ENCODE results near the gene MIGA2. TPM values are rescaled to one million over a fixed set of nuclear protein-coding genes. Genes with fewer than 3 reads are reported as not detected.

The MIGA2 gene
- total and polyA plus RNA-seq, 2 experiments from 2014 or later, result 19.3 to 47.8 TPM

DNA sequence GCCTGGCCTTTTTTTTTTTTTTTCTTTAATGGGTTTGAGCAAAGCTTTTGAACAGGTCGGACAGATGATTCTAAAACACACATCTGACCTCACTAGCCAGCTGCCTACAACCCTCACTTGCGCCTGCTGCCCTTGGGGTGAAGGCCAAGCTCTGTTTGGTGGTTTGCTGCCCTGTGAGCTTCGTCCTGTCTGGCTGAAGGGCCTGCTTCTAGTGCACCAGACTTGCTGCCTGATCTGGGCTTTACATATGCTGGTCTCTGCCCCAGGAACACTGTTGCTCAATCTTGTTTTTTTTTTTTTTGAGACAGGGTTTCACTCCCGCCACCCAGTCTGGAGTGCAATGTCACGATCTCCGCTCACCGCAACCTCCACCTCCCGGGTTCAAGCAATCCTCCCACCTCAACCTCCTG is 28.1 kb downstream of the MIGA2 start:
- H3F3A ChIP-seq (replicated peaks; ENCODE audit: low read depth), result no peaks in the 10 kb centered on the region
- no peak overlapping the region for H2AFZ ChIP-seq
- no peak overlapping the region for H3K4me3 ChIP-seq
- no peak overlapping the region for H3K4me2 ChIP-seq
- Mint-ChIP-seq H3K27me3 (ENCODE audit: insufficient read depth, low read depth, poor library complexity) (peaks cover 3% of the 10 kb centered on the region), H3K9me3 (no peaks in the 10 kb centered on the region), H3K27ac (no peak overlapping the region), H3K4me3 (no peak overlapping the region), H3K36me3 (ENCODE audit: low read depth) (peaks cover 48% of the 10 kb centered on the region), H3K4me1 (peaks cover 5% of the 10 kb centered on the region; the same call in 2 of the 3 replicates)
- no peaks in the 10 kb centered on the region for H3K79me2 ChIP-seq (replicated peaks; ENCODE audit: insufficient read depth)
- H3K27ac ChIP-seq (ENCODE audit: low read depth), result no peak overlapping the region
- no peaks in the 10 kb centered on the region for H3K27me3 ChIP-seq (ENCODE audit: insufficient read depth)
- H3K4me1 ChIP-seq (ENCODE audit: insufficient read depth), result no peaks in the 10 kb centered on the region
- no peaks in the 10 kb centered on the region for H4K20me1 ChIP-seq (replicated peaks; ENCODE audit: insufficient read depth)
- no peak for ATAC-seq
- TF ChIP-seq ZNF114 (CRISPR knock-in tag; IDR thresholded peaks at IDR 0.05) (no peak), POLR2AphosphoS5 (IDR thresholded peaks at IDR 0.05; ENCODE audit: low read depth) (no peak)
- no peaks in the 10 kb centered on the region for H3K9me2 ChIP-seq (ENCODE audit: insufficient read depth)
- H3K36me3 ChIP-seq (ENCODE audit: insufficient read depth), result no peaks in the 10 kb centered on the region; the same call in 1 of the 2 replicates
- DNase-seq (ENCODE audit: low spot score), result no peak

GRCh38 chr9:129068110-129068509 is 31.7 kb downstream of the MIGA2 start:
- TF ChIP-seq, protein P1, sequence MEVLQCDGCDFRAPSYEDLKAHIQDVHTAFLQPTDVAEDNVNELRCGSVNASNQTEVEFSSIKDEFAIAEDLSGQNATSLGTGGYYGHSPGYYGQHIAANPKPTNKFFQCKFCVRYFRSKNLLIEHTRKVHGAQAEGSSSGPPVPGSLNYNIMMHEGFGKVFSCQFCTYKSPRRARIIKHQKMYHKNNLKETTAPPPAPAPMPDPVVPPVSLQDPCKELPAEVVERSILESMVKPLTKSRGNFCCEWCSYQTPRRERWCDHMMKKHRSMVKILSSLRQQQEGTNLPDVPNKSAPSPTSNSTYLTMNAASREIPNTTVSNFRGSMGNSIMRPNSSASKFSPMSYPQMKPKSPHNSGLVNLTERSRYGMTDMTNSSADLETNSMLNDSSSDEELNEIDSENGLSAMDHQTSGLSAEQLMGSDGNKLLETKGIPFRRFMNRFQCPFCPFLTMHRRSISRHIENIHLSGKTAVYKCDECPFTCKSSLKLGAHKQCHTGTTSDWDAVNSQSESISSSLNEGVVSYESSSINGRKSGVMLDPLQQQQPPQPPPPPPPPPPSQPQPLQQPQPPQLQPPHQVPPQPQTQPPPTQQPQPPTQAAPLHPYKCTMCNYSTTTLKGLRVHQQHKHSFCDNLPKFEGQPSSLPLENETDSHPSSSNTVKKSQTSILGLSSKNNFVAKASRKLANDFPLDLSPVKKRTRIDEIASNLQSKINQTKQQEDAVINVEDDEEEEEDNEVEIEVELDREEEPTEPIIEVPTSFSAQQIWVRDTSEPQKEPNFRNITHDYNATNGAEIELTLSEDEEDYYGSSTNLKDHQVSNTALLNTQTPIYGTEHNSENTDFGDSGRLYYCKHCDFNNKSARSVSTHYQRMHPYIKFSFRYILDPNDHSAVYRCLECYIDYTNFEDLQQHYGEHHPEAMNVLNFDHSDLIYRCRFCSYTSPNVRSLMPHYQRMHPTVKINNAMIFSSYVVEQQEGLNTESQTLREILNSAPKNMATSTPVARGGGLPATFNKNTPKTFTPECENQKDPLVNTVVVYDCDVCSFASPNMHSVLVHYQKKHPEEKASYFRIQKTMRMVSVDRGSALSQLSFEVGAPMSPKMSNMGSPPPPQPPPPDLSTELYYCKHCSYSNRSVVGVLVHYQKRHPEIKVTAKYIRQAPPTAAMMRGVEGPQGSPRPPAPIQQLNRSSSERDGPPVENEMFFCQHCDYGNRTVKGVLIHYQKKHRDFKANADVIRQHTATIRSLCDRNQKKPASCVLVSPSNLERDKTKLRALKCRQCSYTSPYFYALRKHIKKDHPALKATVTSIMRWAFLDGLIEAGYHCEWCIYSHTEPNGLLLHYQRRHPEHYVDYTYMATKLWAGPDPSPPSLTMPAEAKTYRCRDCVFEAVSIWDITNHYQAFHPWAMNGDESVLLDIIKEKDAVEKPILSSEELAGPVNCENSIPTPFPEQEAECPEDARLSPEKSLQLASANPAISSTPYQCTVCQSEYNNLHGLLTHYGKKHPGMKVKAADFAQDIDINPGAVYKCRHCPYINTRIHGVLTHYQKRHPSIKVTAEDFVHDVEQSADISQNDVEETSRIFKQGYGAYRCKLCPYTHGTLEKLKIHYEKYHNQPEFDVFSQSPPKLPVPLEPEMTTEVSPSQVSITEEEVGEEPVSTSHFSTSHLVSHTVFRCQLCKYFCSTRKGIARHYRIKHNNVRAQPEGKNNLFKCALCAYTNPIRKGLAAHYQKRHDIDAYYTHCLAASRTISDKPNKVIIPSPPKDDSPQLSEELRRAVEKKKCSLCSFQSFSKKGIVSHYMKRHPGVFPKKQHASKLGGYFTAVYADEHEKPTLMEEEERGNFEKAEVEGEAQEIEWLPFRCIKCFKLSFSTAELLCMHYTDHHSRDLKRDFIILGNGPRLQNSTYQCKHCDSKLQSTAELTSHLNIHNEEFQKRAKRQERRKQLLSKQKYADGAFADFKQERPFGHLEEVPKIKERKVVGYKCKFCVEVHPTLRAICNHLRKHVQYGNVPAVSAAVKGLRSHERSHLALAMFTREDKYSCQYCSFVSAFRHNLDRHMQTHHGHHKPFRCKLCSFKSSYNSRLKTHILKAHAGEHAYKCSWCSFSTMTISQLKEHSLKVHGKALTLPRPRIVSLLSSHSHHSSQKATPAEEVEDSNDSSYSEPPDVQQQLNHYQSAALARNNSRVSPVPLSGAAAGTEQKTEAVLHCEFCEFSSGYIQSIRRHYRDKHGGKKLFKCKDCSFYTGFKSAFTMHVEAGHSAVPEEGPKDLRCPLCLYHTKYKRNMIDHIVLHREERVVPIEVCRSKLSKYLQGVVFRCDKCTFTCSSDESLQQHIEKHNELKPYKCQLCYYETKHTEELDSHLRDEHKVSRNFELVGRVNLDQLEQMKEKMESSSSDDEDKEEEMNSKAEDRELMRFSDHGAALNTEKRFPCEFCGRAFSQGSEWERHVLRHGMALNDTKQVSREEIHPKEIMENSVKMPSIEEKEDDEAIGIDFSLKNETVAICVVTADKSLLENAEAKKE (CRISPR knock-in tag; IDR thresholded peaks at IDR 0.05), result no peak
- TF ChIP-seq REST (IDR thresholded peaks at IDR 0.05; ENCODE audit: unreplicated experiment), result no peak
- no peak for TF ChIP-seq ZNF114 (CRISPR knock-in tag; IDR thresholded peaks at IDR 0.05)
- TF ChIP-seq STAT1 (IDR thresholded peaks at IDR 0.05; ENCODE audit: unreplicated experiment), result no peak
- no peak for TF ChIP-seq POLR2AphosphoS5 (IDR thresholded peaks at IDR 0.05; ENCODE audit: low read depth)
- Histone ChIP-seq H3K4me2 (no peak overlapping the region), H3K4me1 (ENCODE audit: insufficient read depth) (peaks cover 26% of the 10 kb centered on the region), H3K27me3 (ENCODE audit: insufficient read depth) (no peaks in the 10 kb centered on the region), H3K4me3 (no peak overlapping the region), H3K36me3 (ENCODE audit: insufficient read depth) (no peaks in the 10 kb centered on the region; the same call in 1 of the 2 replicates), H2AFZ (no peak overlapping the region), H3F3A (replicated peaks; ENCODE audit: low read depth) (0 out of 2 replicates have a peak, but pooled peaks cover 6% of the 10 kb centered on the region), H4K20me1 (replicated peaks; ENCODE audit: insufficient read depth) (no peaks in the 10 kb centered on the region), H3K9me2 (ENCODE audit: insufficient read depth) (no peaks in the 10 kb centered on the region), H3K79me2 (replicated peaks; ENCODE audit: insufficient read depth) (no peaks in the 10 kb centered on the region), H3K27ac (ENCODE audit: low read depth) (no peak overlapping the region)
- Mint-ChIP-seq H3K4me1 (peaks cover 31% of the 10 kb centered on the region), H3K4me3 (no peak overlapping the region), H3K9me3 (no peaks in the 10 kb centered on the region; the same call in 2 of the 3 replicates), H3K27ac (no peak overlapping the region), H3K36me3 (ENCODE audit: low read depth) (peaks cover 40% of the 10 kb centered on the region), H3K27me3 (ENCODE audit: insufficient read depth, low read depth, poor library complexity) (peaks cover 5% of the 10 kb centered on the region)
- ATAC-seq (no peak), DNase-seq (ENCODE audit: low spot score) (no peak)
